ENCODE results near the gene RAB6A. TPM values are rescaled to one million over a fixed set of nuclear protein-coding genes. Genes with fewer than 3 reads are reported as not detected.

Gene RAB6A
- polyA plus RNA-seq, 2 of the 4 experiments (the other 2 are of a cell fraction): 75.7 to 141 TPM

DNA sequence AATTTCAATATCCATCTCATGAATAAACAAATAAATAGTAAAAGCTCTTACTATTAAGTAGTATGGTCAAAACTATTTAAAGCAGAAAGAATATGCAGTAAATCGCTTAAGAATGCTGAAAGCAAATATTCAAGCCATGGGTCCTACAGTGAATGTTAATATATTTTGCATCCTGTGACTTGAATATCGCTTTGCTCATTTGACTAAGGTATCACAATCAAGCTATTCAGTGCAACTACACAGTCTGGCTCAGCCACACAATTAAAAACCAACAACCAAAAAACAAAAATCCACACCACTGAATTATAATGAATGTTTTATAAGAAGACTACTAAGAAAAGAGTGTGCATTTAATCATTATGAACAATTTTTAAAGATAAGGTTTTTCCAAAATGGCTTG is 45.3 kb downstream of the RAB6A start (continued):
- TF ChIP-seq, protein P1, sequence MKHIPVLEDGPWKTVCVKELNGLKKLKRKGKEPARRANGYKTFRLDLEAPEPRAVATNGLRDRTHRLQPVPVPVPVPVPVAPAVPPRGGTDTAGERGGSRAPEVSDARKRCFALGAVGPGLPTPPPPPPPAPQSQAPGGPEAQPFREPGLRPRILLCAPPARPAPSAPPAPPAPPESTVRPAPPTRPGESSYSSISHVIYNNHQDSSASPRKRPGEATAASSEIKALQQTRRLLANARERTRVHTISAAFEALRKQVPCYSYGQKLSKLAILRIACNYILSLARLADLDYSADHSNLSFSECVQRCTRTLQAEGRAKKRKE (CRISPR knock-in tag; IDR thresholded peaks at IDR 0.05; ENCODE audit: low read depth): no peak
- TF ChIP-seq RAD21 (conservative IDR thresholded peaks at IDR 0.05 in 1 of 2, IDR thresholded peaks at IDR 0.05 in 1 of 2) (no peak), POLR2A (IDR thresholded peaks at IDR 0.05; ENCODE audit: low read length) (no peak), HOXA7 (CRISPR knock-in tag; IDR thresholded peaks at IDR 0.05) (no peak), NPAS2 (CRISPR knock-in tag; IDR thresholded peaks at IDR 0.05; ENCODE audit: borderline replicate concordance) (no peak), CEBPB (IDR thresholded peaks at IDR 0.05) (no peak), KDM5A (IDR thresholded peaks at IDR 0.05) (no peak)
- TF ChIP-seq, protein P2, sequence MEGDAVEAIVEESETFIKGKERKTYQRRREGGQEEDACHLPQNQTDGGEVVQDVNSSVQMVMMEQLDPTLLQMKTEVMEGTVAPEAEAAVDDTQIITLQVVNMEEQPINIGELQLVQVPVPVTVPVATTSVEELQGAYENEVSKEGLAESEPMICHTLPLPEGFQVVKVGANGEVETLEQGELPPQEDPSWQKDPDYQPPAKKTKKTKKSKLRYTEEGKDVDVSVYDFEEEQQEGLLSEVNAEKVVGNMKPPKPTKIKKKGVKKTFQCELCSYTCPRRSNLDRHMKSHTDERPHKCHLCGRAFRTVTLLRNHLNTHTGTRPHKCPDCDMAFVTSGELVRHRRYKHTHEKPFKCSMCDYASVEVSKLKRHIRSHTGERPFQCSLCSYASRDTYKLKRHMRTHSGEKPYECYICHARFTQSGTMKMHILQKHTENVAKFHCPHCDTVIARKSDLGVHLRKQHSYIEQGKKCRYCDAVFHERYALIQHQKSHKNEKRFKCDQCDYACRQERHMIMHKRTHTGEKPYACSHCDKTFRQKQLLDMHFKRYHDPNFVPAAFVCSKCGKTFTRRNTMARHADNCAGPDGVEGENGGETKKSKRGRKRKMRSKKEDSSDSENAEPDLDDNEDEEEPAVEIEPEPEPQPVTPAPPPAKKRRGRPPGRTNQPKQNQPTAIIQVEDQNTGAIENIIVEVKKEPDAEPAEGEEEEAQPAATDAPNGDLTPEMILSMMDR (IDR thresholded peaks at IDR 0.05): no peak

DNA sequence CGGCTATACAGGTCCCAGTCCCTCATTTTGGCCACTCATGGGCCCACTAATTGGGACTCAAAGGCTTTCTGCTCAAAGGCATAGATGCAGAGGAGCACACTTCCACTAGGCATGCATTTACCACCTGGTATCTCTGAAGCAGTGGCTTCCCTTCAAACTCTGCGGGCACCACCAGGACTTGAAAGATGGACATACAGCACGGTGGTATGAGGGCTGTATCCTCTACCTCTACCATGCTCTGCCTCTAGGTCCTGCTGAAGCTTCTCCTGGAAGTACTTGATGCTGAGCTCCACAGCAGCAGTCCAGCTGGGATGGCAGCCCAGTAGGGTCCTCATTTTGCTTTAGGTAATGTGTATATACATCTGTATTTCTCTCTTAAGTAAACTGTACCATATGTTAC is 49.9 kb downstream of the RAB6A start:
- ChIA-PET POLR2A (no interaction called here), CTCF (interaction anchor here (0.6 to 0.7 kb wide), 2 partner anchors 10 to 195 kb away, joined by 3 read pairs; no protein-coding TSS in a partner anchor)
- no peak overlapping the region for H3K4me3 ChIP-seq
- no peak for DNase-seq (ENCODE audit: low read depth in 1 of 2, low spot score in 1 of 2)
- 93% methylated on average over 3 of the region's 3 CpGs for WGBS (ENCODE audit: missing lambda C conversion rate)
- no peak overlapping the region for H3K27ac ChIP-seq
- ATAC-seq: no peak
- H3K4me1 ChIP-seq: peaks cover 1% of the 10 kb centered on the region
- FAIRE-seq: no peak
- H3K4me2 ChIP-seq: no peak overlapping the region
- TF ChIP-seq MAFK (IDR thresholded peaks at IDR 0.05; ENCODE audit: partially characterized antibody): no peak
- no peaks in the 10 kb centered on the region for H3K9me3 ChIP-seq

DNA sequence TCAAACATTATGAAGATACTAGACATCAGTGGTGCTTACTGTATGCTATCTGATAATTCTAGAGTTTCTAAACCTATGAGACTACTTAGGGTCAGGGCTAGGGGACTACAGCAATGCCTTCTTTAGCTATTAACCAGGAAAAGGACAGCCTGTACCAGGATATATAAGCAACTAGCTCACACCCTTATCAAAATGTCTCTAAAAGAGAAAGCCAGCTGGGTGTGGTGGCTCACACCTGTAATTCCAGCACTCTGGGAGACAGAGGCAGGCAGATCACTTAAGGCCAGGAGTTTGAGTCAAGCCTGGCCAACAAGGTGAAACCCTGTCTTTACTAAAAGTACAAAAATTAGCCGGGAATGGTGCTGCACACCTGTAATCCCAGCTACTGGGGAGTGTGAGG is 55.8 kb downstream of the RAB6A start:
- no peak overlapping the region for H3K4me3 ChIP-seq
- TF ChIP-seq FOSB (CRISPR knock-in tag; IDR thresholded peaks at IDR 0.05): no peak
- TF ChIP-seq KDM5A (IDR thresholded peaks at IDR 0.05): no peak
- TF ChIP-seq SMC3 (IDR thresholded peaks at IDR 0.05): no peak
- TF ChIP-seq ZC3H11A (IDR thresholded peaks at IDR 0.05): no peak
- TF ChIP-seq TP53 (CRISPR knock-in tag; IDR thresholded peaks at IDR 0.05): no peak
- TF ChIP-seq FOSL2 (IDR thresholded peaks at IDR 0.05): no peak
- no peak for TF ChIP-seq FOSL2 (CRISPR knock-in tag; IDR thresholded peaks at IDR 0.05)
- no peak for TF ChIP-seq JUN (IDR thresholded peaks at IDR 0.05)
- no peak for TF ChIP-seq CBX8 (IDR thresholded peaks at IDR 0.05)
- TF ChIP-seq NPAS2 (CRISPR knock-in tag; IDR thresholded peaks at IDR 0.05; ENCODE audit: borderline replicate concordance): no peak
- no peak overlapping the region for H3K27ac ChIP-seq
- no peaks in the 10 kb centered on the region for H3K4me1 ChIP-seq
- ATAC-seq (no peak), DNase-seq (ENCODE audit: low read depth in 1 of 2, low spot score in 1 of 2) (no peak), FAIRE-seq (no peak)
- CTCF ChIA-PET: interaction anchor here (1.1 kb wide), 2 partner anchors 33 to 226 kb away, joined by 3 read pairs; no protein-coding TSS in a partner anchor
- H3K9me3 ChIP-seq: no peaks in the 10 kb centered on the region
- 100% methylated on average over 1 of the region's 1 CpG for WGBS (ENCODE audit: missing lambda C conversion rate)
- H3K4me2 ChIP-seq: no peak overlapping the region
- POLR2A ChIA-PET: no interaction called here

GRCh38 chr11:73693899-73694525 is 66.9 kb downstream of the RAB6A start:
- FAIRE-seq: no peak
- POLR2A ChIA-PET: no interaction called here
- H3K9me3 ChIP-seq: no peaks in the 10 kb centered on the region

More at GRCh38 chr11:73693899-73694525, 66.9 kb downstream of the RAB6A start:
- 87% methylated on average over 4 of the region's 4 CpGs for WGBS (ENCODE audit: missing lambda C conversion rate)
- TF ChIP-seq ESRRA (IDR thresholded peaks at IDR 0.05; ENCODE audit: borderline replicate concordance, low read length) (no peak), TFCP2L1 (CRISPR knock-in tag; IDR thresholded peaks at IDR 0.05) (no peak), NR3C1 (IDR thresholded peaks at IDR 0.05) (no peak), MYC (IDR thresholded peaks at IDR 0.05; ENCODE audit: borderline replicate concordance, low read length) (no peak), NFE2L2 (conservative IDR thresholded peaks at IDR 0.05; ENCODE audit: low read length) (no peak), HOXA7 (CRISPR knock-in tag; IDR thresholded peaks at IDR 0.05) (no peak), FOSL2 (IDR thresholded peaks at IDR 0.05) (no peak), FOSL2 (CRISPR knock-in tag; IDR thresholded peaks at IDR 0.05) (no peak), PBX3 (IDR thresholded peaks at IDR 0.05) (no peak), EP300 (IDR thresholded peaks at IDR 0.05) (no peak), BHLHE40 (IDR thresholded peaks at IDR 0.05; ENCODE audit: low read depth, low read length) (no peak), JUN (IDR thresholded peaks at IDR 0.05) (no peak), HDAC2 (IDR thresholded peaks at IDR 0.05) (no peak), POLR2AphosphoS2 (conservative IDR thresholded peaks at IDR 0.05; ENCODE audit: low read length) (no peak), EHMT2 (IDR thresholded peaks at IDR 0.05; ENCODE audit: low read depth) (no peak), HOXB13 (CRISPR knock-in tag; IDR thresholded peaks at IDR 0.05; ENCODE audit: low read depth) (no peak)
- TF ChIP-seq, protein P1 (CRISPR knock-in tag; IDR thresholded peaks at IDR 0.05; ENCODE audit: low read depth): no peak
- no peak for DNase-seq (ENCODE audit: low read depth in 1 of 2, low spot score in 1 of 2)
- no peak overlapping the region for H3K4me2 ChIP-seq
- no peak for ATAC-seq
- no peaks in the 10 kb centered on the region for H3K4me1 ChIP-seq
- CTCF ChIA-PET: interaction anchor here (0.8 to 1.5 kb wide), 2 partner anchors 8 to 48 kb away, joined by 3 read pairs; no protein-coding TSS in a partner anchor
- no peak overlapping the region for H3K27ac ChIP-seq
- no peak overlapping the region for H3K4me3 ChIP-seq
